GM12878 (cell line): ENCODE measurements around the gene KCNC4. TPM values are rescaled to one million over a fixed set of nuclear protein-coding genes. Genes with fewer than 3 reads are reported as not detected.

Source experiments
- EED ChIP-seq: sonication (generic); IDR thresholded peaks from 2 replicates; pipeline ENCODE4 v1.6.1; 2016; ENCODE audit warnings: antibody characterized with exemption, low read depth
- ETV6 ChIP-seq, 2 experiments: fragments of 450-650 bp in 1 of 2; IDR thresholded peaks in 1 of 2; conservative IDR thresholded peaks in 1 of 2; 2 replicates each; pipeline ENCODE4 v1.6.1; 2014; ENCODE audit warnings: antibody characterized with exemption in 1 of 2, borderline replicate concordance in 1 of 2, low read depth in 1 of 2, mild to moderate bottlenecking in 1 of 2, moderate library complexity in 1 of 2
- IRF5 ChIP-seq: fragments of 450-650 bp; IDR thresholded peaks from 2 replicates; pipeline ENCODE4 v1.6.1; 2017; ENCODE audit warnings: borderline replicate concordance
- MTA2 ChIP-seq: fragments of 450-650 bp; IDR thresholded peaks from 2 replicates; pipeline ENCODE4 v1.6.1; 2016; ENCODE audit warnings: low read depth, mild to moderate bottlenecking, moderate library complexity
- MTA3 ChIP-seq: IDR thresholded peaks from 2 replicates; pipeline ENCODE4 v1.6.1; 2012; ENCODE audit warnings: low read length, inconsistent platforms, borderline replicate concordance
- NFIC ChIP-seq: IDR thresholded peaks from 2 replicates; pipeline ENCODE4 v1.6.1; 2012; ENCODE audit warnings: low read depth, mild to moderate bottlenecking, inconsistent platforms, low read length, moderate library complexity
- RELB ChIP-seq: fragments of 450-650 bp; IDR thresholded peaks from 2 replicates; pipeline ENCODE4 v1.6.1; 2017; ENCODE audit warnings: low read depth, mild to moderate bottlenecking, moderate library complexity
- polyA plus RNA-seq, 11 experiments: library from polyadenylated mRNA; depleted of rRNA in 4 of 11; unstranded in 6 of 11; stranded (reverse) in 5 of 11; fragments of >200 nt; fragmentation: Nextera tagmentation in 4 of 11; fragmentation: Illumina TruSeq in 1 of 11; extraction: Ambion mirVana in 4 of 11; extraction: Trizol in 1 of 11; gene quantifications; 1 replicate in 1 of 11; 2 replicates in 10 of 11; pipeline versions ENCODE4 v1.2.1 to v1.2.3, GENCODE V29; 2011 to 2016; ENCODE audit warnings: inconsistent platforms in 2 of 11, missing spikeins in 2 of 11, low read depth in 1 of 11
- total RNA-seq, 4 experiments: library from RNA; depleted of rRNA in 3 of 4; stranded (reverse); fragments of >200 nt in 3 of 4; fragmentation: Illumina TruSeq in 1 of 4; extraction: Trizol in 1 of 4; gene quantifications; 2 replicates each; pipeline versions ENCODE4 v1.2.1 to v1.2.3, GENCODE V29; 2013 to 2021

Gene KCNC4
- total and polyA plus RNA-seq, 10 of the 15 experiments (the other 5 are each of a cell fraction or from before 2014, with no cell fraction given) = 0.06 to 1.7 (median 0.36) TPM

DNA sequence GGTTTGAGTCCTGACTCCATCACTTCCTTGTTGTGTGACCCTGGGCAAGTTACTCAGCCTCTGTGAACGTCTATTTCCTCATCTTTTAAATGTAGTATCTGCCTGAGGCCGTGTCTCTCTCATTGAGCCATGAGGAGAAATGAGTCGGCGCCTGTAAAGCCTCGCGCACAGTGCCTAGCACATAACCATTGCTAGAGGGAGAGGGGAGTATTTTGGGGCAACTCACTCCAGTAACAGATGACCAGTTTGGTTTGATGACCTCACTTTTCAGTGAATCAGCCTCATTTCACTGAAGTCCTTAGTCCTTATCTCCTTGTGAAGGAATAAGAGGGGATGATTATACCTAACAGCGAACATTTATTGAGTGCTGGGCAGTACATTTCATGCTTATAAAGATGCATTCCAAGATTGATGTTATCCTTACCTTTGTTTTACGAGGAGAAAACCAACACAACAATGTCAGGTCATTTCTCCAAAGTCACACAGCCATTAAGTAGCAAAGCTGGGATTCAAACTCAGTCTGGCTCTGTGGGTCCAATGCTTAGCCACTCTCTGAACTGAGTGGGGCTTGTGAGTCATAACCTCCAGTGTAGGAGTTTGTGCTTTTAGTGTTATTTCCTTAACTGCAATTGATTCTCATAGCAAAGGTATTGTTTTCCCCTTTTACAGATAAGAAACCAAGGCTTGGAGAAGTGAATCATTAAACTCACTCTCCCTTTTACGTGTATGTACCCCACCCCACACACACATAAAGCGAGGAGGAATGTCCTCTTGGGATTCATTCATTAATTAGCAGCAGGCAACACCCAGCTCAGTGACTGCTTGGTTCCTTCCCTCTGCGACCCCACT, 25.9 kb downstream of the KCNC4 start (continued):
- no peak for TF ChIP-seq IRF5
- peak; percentile 43 for TF ChIP-seq MTA2
- peak; percentile 35; the same call in 1 of the 2 replicates for TF ChIP-seq RELB
- no peak for TF ChIP-seq MTA3
- TF ChIP-seq ETV6 (conservative IDR thresholded peaks at IDR 0.05 in 1 of 2, IDR thresholded peaks at IDR 0.05 in 1 of 2; ENCODE audit: borderline replicate concordance in 1 of 2, low read depth in 1 of 2) = 0 out of 4 replicates have a peak, but pooled peaks of 1 of the 2 experiments have one; percentile 34
- TF ChIP-seq EED = 0 out of 2 replicates have a peak, but pooled peaks have one; percentile 28
- TF ChIP-seq NFIC = 0 out of 2 replicates have a peak, but pooled peaks have one; percentile 35
